SK-N-SH (cell line): Measurements from ENCODE around the gene USP13. TPM values are rescaled to one million over a fixed set of nuclear protein-coding genes. Genes with fewer than 3 reads are reported as not detected.

Experiments used
- CTCF ChIA-PET: fragments of 300-600, 350-600 bp; formaldehyde crosslinking; extraction: SDS; loops from one replicate; lab custom pipeline; 2021; lab: Yijun Ruan, JAX
- POLR2A ChIA-PET: fragments of 350-600 bp; sonication (Branson Sonifier 250); formaldehyde crosslinking; extraction: SDS; loops from one replicate; lab custom pipeline; 2020; ENCODE audit warnings: antibody characterized with exemption, inconsistent platforms; lab: Yijun Ruan, JAX
- DNase-seq: peaks from one replicate; pipeline ENCODE4 v3.0.0; 2012
- H2AFZ ChIP-seq: fragments of 200-600 bp; sonication (generic); 2 replicates; pipeline ENCODE4 v1.8.1; 2016; ENCODE audit warnings: antibody characterized with exemption, mild to moderate bottlenecking, low read depth
- H3F3A ChIP-seq: fragments of 200-600 bp; sonication (generic); replicated peaks from 2 replicates; pipeline ENCODE3; 2016; ENCODE audit warnings: antibody characterized with exemption, mild to moderate bottlenecking; ENCODE audit not compliant: insufficient read depth
- H3K27ac ChIP-seq, 2 experiments: fragments of 200-500 bp in 1 of 2; fragments of 200-600 bp in 1 of 2; sonication (Bioruptor generic) in 1 of 2; sonication (generic), shearing (Covaris generic) in 1 of 2; 2 replicates each; pipeline versions ENCODE4 v1.5.1 to v1.6.1; 2014 to 2016; ENCODE audit warnings: low read depth in 2 of 2, inconsistent platforms in 1 of 2, low read length in 1 of 2, mild to moderate bottlenecking in 1 of 2, mixed read lengths in 1 of 2
- H3K27me3 ChIP-seq: fragments of 200-600 bp; sonication (generic), shearing (Covaris generic); 2 replicates; pipeline ENCODE4 v1.6.1; 2016; ENCODE audit warnings: mixed run types; ENCODE audit not compliant: insufficient read depth
- H3K36me3 ChIP-seq, 2 experiments: fragments of 200-500 bp in 1 of 2; fragments of 200-600 bp in 1 of 2; sonication (Bioruptor generic) in 1 of 2; sonication (generic) in 1 of 2; replicated peaks in 1 of 2; 2 replicates each; pipeline versions ENCODE3 to v1.5.1; 2014 to 2016; ENCODE audit warnings: low read length in 1 of 2, mild to moderate bottlenecking in 1 of 2; ENCODE audit not compliant: insufficient read depth in 2 of 2, control insufficient read depth in 1 of 2
- H3K4me1 ChIP-seq, 2 experiments: fragments of 200-500 bp in 1 of 2; fragments of 200-600 bp in 1 of 2; sonication (Bioruptor generic) in 1 of 2; sonication (generic), shearing (Covaris generic) in 1 of 2; 2 replicates each; pipeline versions ENCODE4 v1.5.1 to v1.6.1; 2014 to 2016; ENCODE audit warnings: low read depth in 1 of 2, low read length in 1 of 2, mixed run types in 1 of 2; ENCODE audit not compliant: insufficient read depth in 2 of 2, control insufficient read depth in 1 of 2
- H3K4me2 ChIP-seq: fragments of 200-600 bp; sonication (generic), shearing (Covaris generic); 2 replicates; pipeline ENCODE4 v1.6.1; 2017; ENCODE audit warnings: mixed run types
- H3K4me3 ChIP-seq, 2 experiments: fragments of 200-500 bp in 1 of 2; fragments of 200-600 bp in 1 of 2; sonication (Bioruptor generic) in 1 of 2; sonication (generic), shearing (Covaris generic) in 1 of 2; 2 replicates each; pipeline versions ENCODE4 v1.5.1 to v1.8.1; 2014 to 2016; ENCODE audit warnings: low read depth in 2 of 2, inconsistent platforms in 1 of 2, low read length in 1 of 2, mild to moderate bottlenecking in 1 of 2, mixed read lengths in 1 of 2, moderate library complexity in 1 of 2
- H3K79me2 ChIP-seq: fragments of 200-600 bp; sonication (generic); 2 replicates; pipeline ENCODE4 v1.8.1; 2017; ENCODE audit warnings: mild to moderate bottlenecking; ENCODE audit not compliant: insufficient read depth
- H3K9ac ChIP-seq: fragments of 200-600 bp; sonication (generic); 2 replicates; pipeline ENCODE4 v1.6.1; 2017; ENCODE audit warnings: mixed run types
- H3K9me2 ChIP-seq: fragments of 200-600 bp; sonication (generic); 2 replicates; pipeline ENCODE4 v1.6.1; 2017; ENCODE audit warnings: mixed run types
- H3K9me3 ChIP-seq: fragments of 200-600 bp; sonication (generic); 2 replicates; pipeline ENCODE4 v1.6.1; 2017; ENCODE audit warnings: mixed run types, mild to moderate bottlenecking, moderate library complexity
- H4K20me1 ChIP-seq: fragments of 200-600 bp; sonication (generic); 2 replicates; pipeline ENCODE4 v1.6.1; 2017; ENCODE audit warnings: mild to moderate bottlenecking, mixed run types; ENCODE audit not compliant: insufficient read depth
- EP300 ChIP-seq, 2 experiments: IDR thresholded peaks; 2 replicates each; pipeline versions ENCODE4 v1.4.0 to v1.6.1; 2012; ENCODE audit warnings: borderline replicate concordance in 1 of 2, low read depth in 1 of 2, low read length in 1 of 2
- EZH2phosphoT487 ChIP-seq: fragments of 200-600 bp; sonication (generic); IDR thresholded peaks from 2 replicates; pipeline ENCODE4 v1.6.1; 2017; ENCODE audit warnings: low read depth, mixed run types, mild to moderate bottlenecking, antibody characterized with exemption, moderate library complexity, borderline replicate concordance
- FOXM1 ChIP-seq: IDR thresholded peaks from 2 replicates; pipeline ENCODE4 v1.4.0; 2012; ENCODE audit warnings: low read depth, mild to moderate bottlenecking
- GABPA ChIP-seq: IDR thresholded peaks from 2 replicates; pipeline ENCODE4 v1.4.0; 2012; ENCODE audit warnings: low read depth, mild to moderate bottlenecking
- JUND ChIP-seq: IDR thresholded peaks from 2 replicates; pipeline ENCODE4 v1.4.0; 2012
- MXI1 ChIP-seq: IDR thresholded peaks from 2 replicates; pipeline ENCODE4 v1.6.1; 2012; ENCODE audit warnings: mild to moderate bottlenecking, low read depth, low read length, improper control_type of control experiment
- NFIC ChIP-seq: IDR thresholded peaks from 2 replicates; pipeline ENCODE4 v1.4.0; 2012; ENCODE audit warnings: borderline replicate concordance
- POLR2AphosphoS5 ChIP-seq: IDR thresholded peaks from 2 replicates; pipeline ENCODE4 v1.6.1; 2012; ENCODE audit warnings: low read depth, low read length
- RCOR1 ChIP-seq: fragments of 150-350 bp; IDR thresholded peaks from 2 replicates; pipeline ENCODE4 v1.6.1; 2017; ENCODE audit warnings: antibody characterized with exemption, low read length
- RXRA ChIP-seq: IDR thresholded peaks from 2 replicates; pipeline ENCODE4 v1.4.0; 2012; ENCODE audit warnings: low read depth, mild to moderate bottlenecking, borderline replicate concordance
- SIN3A ChIP-seq: IDR thresholded peaks from 2 replicates; pipeline ENCODE4 v1.6.1; 2012; ENCODE audit warnings: low read depth, mild to moderate bottlenecking, low read length, moderate library complexity, borderline replicate concordance
- TAF1 ChIP-seq: IDR thresholded peaks from 2 replicates; pipeline ENCODE4 v1.6.1; 2012; ENCODE audit warnings: low read depth, mild to moderate bottlenecking, low read length, moderate library complexity, borderline replicate concordance
- TCF12 ChIP-seq: IDR thresholded peaks from 2 replicates; pipeline ENCODE4 v1.4.0; 2012
- YY1 ChIP-seq: IDR thresholded peaks from 2 replicates; pipeline ENCODE4 v1.4.0; 2012; ENCODE audit warnings: low read depth, mild to moderate bottlenecking
- WGBS: methylation state at CpG from one replicate; pipeline ENCODE4 v1.1.6; 2017; ENCODE audit warnings: low lambda C conversion rate; 5-methylcytosine and 5-hydroxymethylcytosine counted together
- polyA plus RNA-seq, 3 experiments: library from polyadenylated mRNA; depleted of rRNA; stranded (reverse); fragments of >200 nt; gene quantifications; 2 replicates each; pipeline ENCODE4 v1.2.3, GENCODE V29; 2012
- TF ChIP-seq, protein P1 (sequence below): IDR thresholded peaks from 2 replicates; pipeline ENCODE4 v1.4.0; 2012; ENCODE audit warnings: low read depth, borderline replicate concordance
- TF ChIP-seq, protein P2 (sequence below): fragments of 200-600 bp; sonication (generic); IDR thresholded peaks from 2 replicates; pipeline ENCODE4 v1.6.1; 2017; ENCODE audit warnings: antibody characterized with exemption, mild to moderate bottlenecking, moderate library complexity
- TF ChIP-seq, protein P3 (sequence below): IDR thresholded peaks from 2 replicates; pipeline ENCODE4 v1.4.0; 2012; ENCODE audit warnings: low read depth
- TF ChIP-seq, protein P4 (sequence below): fragments of 150-350 bp; IDR thresholded peaks from 2 replicates; pipeline ENCODE4 v1.6.1; 2017; ENCODE audit warnings: antibody characterized with exemption, low read length, low read depth, borderline replicate concordance

USP13 gene
- polyA plus RNA-seq, 1 of the 3 experiments (the other 2 are of a cell fraction), result 8.2 TPM

GRCh38 chr3:179624451-179624850 lies 28.4 kb upstream of the USP13 start (continued):
- TF ChIP-seq YY1 (no peak), TCF12 (no peak), NFIC (no peak)

- 83% methylated on average over 3 of the region's 3 CpGs for WGBS
- Histone ChIP-seq H3K27ac (no peak overlapping the region), H3K4me2 (no peak overlapping the region), H3K4me1 (no peaks in the 10 kb centered on the region), H3F3A (peaks cover 8% of the 10 kb centered on the region), H3K79me2 (no peaks in the 10 kb centered on the region), H3K9ac (no peak overlapping the region), H2AFZ (no peak overlapping the region), H3K9me3 (no peaks in the 10 kb centered on the region), H3K4me3 (no peak overlapping the region), H3K9me2 (no peaks in the 10 kb centered on the region), H3K36me3 (peaks cover 0 to under 1% of the 10 kb centered on the region in 2 experiments), H3K27me3 (no peaks in the 10 kb centered on the region), H4K20me1 (no peaks in the 10 kb centered on the region)
- DNase-seq, result no peak
- ChIA-PET POLR2A (no interaction called here), CTCF (interaction anchor here (1.4 kb wide), 1 partner anchor 15 kb away, joined by 3 read pairs; no protein-coding TSS in a partner anchor)
- TF ChIP-seq, protein P1, sequence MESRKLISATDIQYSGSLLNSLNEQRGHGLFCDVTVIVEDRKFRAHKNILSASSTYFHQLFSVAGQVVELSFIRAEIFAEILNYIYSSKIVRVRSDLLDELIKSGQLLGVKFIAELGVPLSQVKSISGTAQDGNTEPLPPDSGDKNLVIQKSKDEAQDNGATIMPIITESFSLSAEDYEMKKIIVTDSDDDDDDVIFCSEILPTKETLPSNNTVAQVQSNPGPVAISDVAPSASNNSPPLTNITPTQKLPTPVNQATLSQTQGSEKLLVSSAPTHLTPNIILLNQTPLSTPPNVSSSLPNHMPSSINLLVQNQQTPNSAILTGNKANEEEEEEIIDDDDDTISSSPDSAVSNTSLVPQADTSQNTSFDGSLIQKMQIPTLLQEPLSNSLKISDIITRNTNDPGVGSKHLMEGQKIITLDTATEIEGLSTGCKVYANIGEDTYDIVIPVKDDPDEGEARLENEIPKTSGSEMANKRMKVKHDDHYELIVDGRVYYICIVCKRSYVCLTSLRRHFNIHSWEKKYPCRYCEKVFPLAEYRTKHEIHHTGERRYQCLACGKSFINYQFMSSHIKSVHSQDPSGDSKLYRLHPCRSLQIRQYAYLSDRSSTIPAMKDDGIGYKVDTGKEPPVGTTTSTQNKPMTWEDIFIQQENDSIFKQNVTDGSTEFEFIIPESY, result no peak
- TF ChIP-seq JUND (no peak), RXRA (no peak), POLR2AphosphoS5 (no peak), GABPA (no peak)
Observed at GRCh38 chr3:179630753-179631451, 21.9 kb upstream of the USP13 start.

- DNase-seq, result no peak
- ChIA-PET CTCF (no interaction called here), POLR2A (no interaction called here)
- no peaks in the 10 kb centered on the region for H3F3A ChIP-seq
- no peaks in the 10 kb centered on the region for H4K20me1 ChIP-seq
- H3K4me1 ChIP-seq, result no peaks in the 10 kb centered on the region
- no peaks in the 10 kb centered on the region for H3K9me3 ChIP-seq
- H3K9ac ChIP-seq, result no peak overlapping the region
- no peaks in the 10 kb centered on the region for H3K79me2 ChIP-seq
- no peak overlapping the region for H3K27ac ChIP-seq
- H3K27me3 ChIP-seq, result no peaks in the 10 kb centered on the region
- H2AFZ ChIP-seq, result no peak overlapping the region
- H3K9me2 ChIP-seq, result no peaks in the 10 kb centered on the region
- 83% methylated on average over 1 of the region's 1 CpG for WGBS
- H3K36me3 ChIP-seq, result no peaks in the 10 kb centered on the region
- H3K4me2 ChIP-seq, result no peak overlapping the region
- no peak overlapping the region for H3K4me3 ChIP-seq
- TF ChIP-seq FOXM1, result no peak
- TF ChIP-seq, protein P2, sequence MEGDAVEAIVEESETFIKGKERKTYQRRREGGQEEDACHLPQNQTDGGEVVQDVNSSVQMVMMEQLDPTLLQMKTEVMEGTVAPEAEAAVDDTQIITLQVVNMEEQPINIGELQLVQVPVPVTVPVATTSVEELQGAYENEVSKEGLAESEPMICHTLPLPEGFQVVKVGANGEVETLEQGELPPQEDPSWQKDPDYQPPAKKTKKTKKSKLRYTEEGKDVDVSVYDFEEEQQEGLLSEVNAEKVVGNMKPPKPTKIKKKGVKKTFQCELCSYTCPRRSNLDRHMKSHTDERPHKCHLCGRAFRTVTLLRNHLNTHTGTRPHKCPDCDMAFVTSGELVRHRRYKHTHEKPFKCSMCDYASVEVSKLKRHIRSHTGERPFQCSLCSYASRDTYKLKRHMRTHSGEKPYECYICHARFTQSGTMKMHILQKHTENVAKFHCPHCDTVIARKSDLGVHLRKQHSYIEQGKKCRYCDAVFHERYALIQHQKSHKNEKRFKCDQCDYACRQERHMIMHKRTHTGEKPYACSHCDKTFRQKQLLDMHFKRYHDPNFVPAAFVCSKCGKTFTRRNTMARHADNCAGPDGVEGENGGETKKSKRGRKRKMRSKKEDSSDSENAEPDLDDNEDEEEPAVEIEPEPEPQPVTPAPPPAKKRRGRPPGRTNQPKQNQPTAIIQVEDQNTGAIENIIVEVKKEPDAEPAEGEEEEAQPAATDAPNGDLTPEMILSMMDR, result no peak
- TF ChIP-seq MXI1, result no peak
- TF ChIP-seq TCF12, result no peak
- TF ChIP-seq SIN3A, result no peak
- TF ChIP-seq, protein P3, sequence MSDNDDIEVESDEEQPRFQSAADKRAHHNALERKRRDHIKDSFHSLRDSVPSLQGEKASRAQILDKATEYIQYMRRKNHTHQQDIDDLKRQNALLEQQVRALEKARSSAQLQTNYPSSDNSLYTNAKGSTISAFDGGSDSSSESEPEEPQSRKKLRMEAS, result no peak
- TF ChIP-seq RCOR1, result no peak
- TF ChIP-seq EZH2phosphoT487, result no peak
- TF ChIP-seq NFIC, result no peak
- no peak for TF ChIP-seq TAF1
- TF ChIP-seq, protein P4, sequence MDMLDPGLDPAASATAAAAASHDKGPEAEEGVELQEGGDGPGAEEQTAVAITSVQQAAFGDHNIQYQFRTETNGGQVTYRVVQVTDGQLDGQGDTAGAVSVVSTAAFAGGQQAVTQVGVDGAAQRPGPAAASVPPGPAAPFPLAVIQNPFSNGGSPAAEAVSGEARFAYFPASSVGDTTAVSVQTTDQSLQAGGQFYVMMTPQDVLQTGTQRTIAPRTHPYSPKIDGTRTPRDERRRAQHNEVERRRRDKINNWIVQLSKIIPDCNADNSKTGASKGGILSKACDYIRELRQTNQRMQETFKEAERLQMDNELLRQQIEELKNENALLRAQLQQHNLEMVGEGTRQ, result no peak
- no peak for TF ChIP-seq GABPA
- TF ChIP-seq EP300 (IDR thresholded peaks at IDR 0.05; ENCODE audit: borderline replicate concordance in 1 of 2, low read depth in 1 of 2, low read length in 1 of 2), result no peak
Observed at GRCh38 chr3:179640469-179640868, 12.4 kb upstream of the USP13 start.
